A549 (cell line): ENCODE data around the gene SLC6A16.

Experiments used
- HOXB13 ChIP-seq: fragments of 250-450 bp; sonication (Bioruptor Pico); IDR thresholded peaks from 2 replicates; pipeline ENCODE4 v1.5.0; 2020; ENCODE audit warnings: low read depth, mild to moderate bottlenecking, moderate library complexity
- SMC3 ChIP-seq: fragments of >200 bp; sonication (Bioruptor Twin); formaldehyde crosslinking; IDR thresholded peaks from 3 replicates; pipeline ENCODE4 v1.6.1; 2018; ENCODE audit warnings: inconsistent platforms
- TF ChIP-seq, protein P1 (sequence below): fragments of >200 bp; sonication (Bioruptor Twin); formaldehyde crosslinking; IDR thresholded peaks from 3 replicates; pipeline ENCODE4 v1.5.1; 2016

DNA sequence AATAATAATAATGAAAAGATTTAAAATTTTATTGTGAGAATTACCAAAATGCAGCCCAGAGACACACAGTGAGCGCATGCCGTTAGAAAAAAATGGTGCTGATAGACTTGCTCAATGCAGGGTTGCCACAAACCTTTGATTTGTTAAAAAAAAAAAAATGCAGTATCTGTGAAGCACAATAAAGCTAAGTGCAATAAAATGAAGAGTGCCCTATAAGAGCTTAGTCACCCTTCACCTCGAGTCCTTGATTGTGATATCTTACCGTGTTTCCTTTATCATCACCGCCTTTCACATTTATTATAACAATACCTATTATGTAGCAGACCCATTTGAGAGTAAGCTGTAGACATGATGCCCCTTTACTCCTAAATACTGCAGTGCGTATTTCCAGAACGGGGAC is 83.2 kb downstream of the SLC6A16 start:
- TF ChIP-seq HOXB13 (CRISPR knock-in tag) (no peak), SMC3 (no peak)
- TF ChIP-seq, protein P1, sequence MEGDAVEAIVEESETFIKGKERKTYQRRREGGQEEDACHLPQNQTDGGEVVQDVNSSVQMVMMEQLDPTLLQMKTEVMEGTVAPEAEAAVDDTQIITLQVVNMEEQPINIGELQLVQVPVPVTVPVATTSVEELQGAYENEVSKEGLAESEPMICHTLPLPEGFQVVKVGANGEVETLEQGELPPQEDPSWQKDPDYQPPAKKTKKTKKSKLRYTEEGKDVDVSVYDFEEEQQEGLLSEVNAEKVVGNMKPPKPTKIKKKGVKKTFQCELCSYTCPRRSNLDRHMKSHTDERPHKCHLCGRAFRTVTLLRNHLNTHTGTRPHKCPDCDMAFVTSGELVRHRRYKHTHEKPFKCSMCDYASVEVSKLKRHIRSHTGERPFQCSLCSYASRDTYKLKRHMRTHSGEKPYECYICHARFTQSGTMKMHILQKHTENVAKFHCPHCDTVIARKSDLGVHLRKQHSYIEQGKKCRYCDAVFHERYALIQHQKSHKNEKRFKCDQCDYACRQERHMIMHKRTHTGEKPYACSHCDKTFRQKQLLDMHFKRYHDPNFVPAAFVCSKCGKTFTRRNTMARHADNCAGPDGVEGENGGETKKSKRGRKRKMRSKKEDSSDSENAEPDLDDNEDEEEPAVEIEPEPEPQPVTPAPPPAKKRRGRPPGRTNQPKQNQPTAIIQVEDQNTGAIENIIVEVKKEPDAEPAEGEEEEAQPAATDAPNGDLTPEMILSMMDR: no peak
